PC-3 (cell line): ENCODE measurements around the gene RAD50. TPM values are rescaled to one million over a fixed set of nuclear protein-coding genes. Genes with fewer than 3 reads are reported as not detected.

Experiments
- ATAC-seq: fragments of 200-7000 bp; cut with Tn5 transposase; 2 replicates; pipeline ENCODE4 v1.9.1; 2020; ENCODE audit warnings: mild to moderate bottlenecking, moderate library complexity
- BruUV-seq: library from RNA; stranded (reverse); fragments of 400-500 nt; replicated peaks from 2 replicates; lab custom pipeline; 2021; lab: Mats Ljungman, UMichigan
- CTCF ChIA-PET: fragments of 300-600 bp; sonication (Branson Sonifier 250); formaldehyde crosslinking; loops from one replicate; lab custom pipeline; 2022; ENCODE audit warnings: antibody characterized with exemption; lab: Charles Lee
- POLR2A ChIA-PET: fragments of 300-600 bp; sonication (Branson Sonifier 250); formaldehyde crosslinking; loops from one replicate; lab custom pipeline; 2022; ENCODE audit warnings: antibody characterized with exemption; ENCODE audit not compliant: unreplicated experiment; lab: Charles Lee
- DNase-seq: peaks from one replicate; pipeline ENCODE4 v3.0.0-alpha.2; 2015
- H2AFZ ChIP-seq: fragments of 300-600 bp; sonication (generic); 2 replicates; pipeline ENCODE4 v1.6.0; 2016; ENCODE audit warnings: antibody characterized with exemption, low read length
- H3F3A ChIP-seq: fragments of 300-600 bp; sonication (generic); one replicate; pipeline ENCODE4 v1.6.0; 2017; ENCODE audit warnings: antibody characterized with exemption, low read length, control low read depth, mild to moderate bottlenecking; ENCODE audit not compliant: unreplicated experiment
- H3K27ac ChIP-seq: fragments of 300-600 bp; sonication (generic); 2 replicates; pipeline ENCODE4 v1.5.1; 2016; ENCODE audit warnings: mild to moderate bottlenecking, low read length
- H3K27me3 ChIP-seq: fragments of 300-600 bp; sonication (generic); 2 replicates; pipeline ENCODE4 v1.6.1; 2016; ENCODE audit warnings: low read length, mixed read lengths
- H3K36me3 ChIP-seq: fragments of 300-600 bp; sonication (generic); 2 replicates; pipeline ENCODE4 v1.6.1; 2016; ENCODE audit warnings: low read depth, mixed run types, low read length, mixed read lengths
- H3K4me1 ChIP-seq: fragments of 300-600 bp; sonication (generic); 2 replicates; pipeline ENCODE4 v1.5.1; 2016; ENCODE audit warnings: low read length; ENCODE audit not compliant: insufficient read depth
- H3K4me2 ChIP-seq: fragments of 300-600 bp; sonication (generic); 2 replicates; pipeline ENCODE4 v1.6.0; 2016; ENCODE audit warnings: low read length
- H3K4me3 ChIP-seq: fragments of 300-600 bp; sonication (generic); 2 replicates; pipeline ENCODE4 v1.5.1; 2016; ENCODE audit warnings: mild to moderate bottlenecking, low read length, mixed read lengths
- H3K79me2 ChIP-seq: fragments of 300-600 bp; sonication (generic); 2 replicates; pipeline ENCODE4 v1.6.1; 2017; ENCODE audit warnings: low read length, mixed read lengths
- H3K9ac ChIP-seq: fragments of 300-600 bp; sonication (generic); 2 replicates; pipeline ENCODE4 v1.6.0; 2016; ENCODE audit warnings: mild to moderate bottlenecking, low read length
- H3K9me2 ChIP-seq: fragments of 300-600 bp; sonication (generic); replicated peaks from 2 replicates; pipeline ENCODE4 v1.6.1; 2016; ENCODE audit warnings: mixed run types, low read length, mixed read lengths
- H3K9me3 ChIP-seq: fragments of 300-600 bp; sonication (generic); 2 replicates; pipeline ENCODE4 v1.6.1; 2016; ENCODE audit warnings: low read length, mixed read lengths
- H4K20me1 ChIP-seq: fragments of 300-600 bp; sonication (generic); 2 replicates; pipeline ENCODE4 v1.6.1; 2016; ENCODE audit warnings: low read length, mixed read lengths
- CTCF ChIP-seq: fragments of 300-600 bp; sonication (generic); conservative IDR thresholded peaks from 2 replicates; pipeline ENCODE4 v1.5.1; 2017; ENCODE audit warnings: antibody characterized with exemption, low read depth, mild to moderate bottlenecking, low read length
- EZH2 ChIP-seq: fragments of 300-600 bp; sonication (generic); IDR thresholded peaks from one replicate; pipeline ENCODE4 v1.6.1; 2017; ENCODE audit warnings: antibody characterized with exemption, mild to moderate bottlenecking, low read length; ENCODE audit not compliant: unreplicated experiment
- EZH2phosphoT487 ChIP-seq: fragments of 300-600 bp; sonication (generic); IDR thresholded peaks from 2 replicates; pipeline ENCODE4 v1.6.1; 2018; ENCODE audit warnings: mild to moderate bottlenecking, antibody characterized with exemption, low read length, borderline replicate concordance
- intact Hi-C: fragments of 100-400 bp; cut with micrococcal nuclease; formaldehyde crosslinking; loops from 2 replicates; pipeline ENCODE4 v1.9.0; 2023
- total RNA-seq: library from RNA; depleted of rRNA; stranded (reverse); fragments of >200 nt; gene quantifications from 2 replicates; pipeline ENCODE4 v1.2.3, GENCODE V29; 2014

RAD50 gene
- total RNA-seq, 1 experiment from 2014 or later = 6.7 TPM

- Histone ChIP-seq H3K4me2 (no peak overlapping the region), H3K36me3 (no peaks in the 10 kb centered on the region), H3K27ac (no peak overlapping the region), H3K27me3 (0 out of 2 replicates have a peak, but pooled peaks cover 7% of the 10 kb centered on the region), H3K9me2 (no peaks in the 10 kb centered on the region), H3K79me2 (no peaks in the 10 kb centered on the region), H2AFZ (no peak overlapping the region), H3K9ac (no peak overlapping the region), H3K9me3 (no peaks in the 10 kb centered on the region), H3F3A (no peaks in the 10 kb centered on the region), H3K4me1 (no peaks in the 10 kb centered on the region), H3K4me3 (no peak overlapping the region), H4K20me1 (no peaks in the 10 kb centered on the region)
- ATAC-seq = no peak
- intact Hi-C loops = no loop called here
- no peak for TF ChIP-seq EZH2
- TF ChIP-seq EZH2phosphoT487 = no peak
- TF ChIP-seq CTCF = no peak
- POLR2A ChIA-PET = no interaction called here
- BruUV-seq = no TSS peak
- CTCF ChIA-PET = no interaction called here
- no peak for DNase-seq
These were observed 17.1 kb upstream of the RAD50 start for GRCh38 chr5:132539716-132540115.

DNA sequence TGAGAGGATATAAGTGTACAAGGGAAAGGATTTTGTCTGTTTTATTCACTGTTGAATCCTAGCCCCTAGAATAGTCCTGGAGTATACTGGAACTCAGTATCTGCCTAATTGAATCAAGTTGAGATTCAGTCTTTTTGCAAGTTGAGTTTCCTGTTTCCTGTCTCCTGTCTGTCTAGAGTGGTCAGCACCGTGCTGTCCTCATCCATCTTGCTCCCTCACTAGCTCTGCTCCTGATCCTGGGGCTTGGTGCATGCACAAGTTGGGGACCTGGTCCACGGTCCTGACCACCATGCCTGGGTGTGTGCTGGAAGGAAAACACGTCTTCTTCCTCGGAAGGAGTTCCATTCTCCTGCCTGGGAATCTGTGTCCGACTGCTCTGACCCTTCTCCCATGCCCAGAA, 16.6 kb upstream of the RAD50 start:
- Histone ChIP-seq H3F3A (no peaks in the 10 kb centered on the region), H3K9me2 (no peaks in the 10 kb centered on the region), H3K27me3 (0 out of 2 replicates have a peak, but pooled peaks cover 5% of the 10 kb centered on the region), H3K4me1 (no peaks in the 10 kb centered on the region), H3K9me3 (no peaks in the 10 kb centered on the region), H3K9ac (no peak overlapping the region), H3K36me3 (no peaks in the 10 kb centered on the region), H4K20me1 (no peaks in the 10 kb centered on the region), H2AFZ (no peak overlapping the region), H3K4me3 (no peak overlapping the region), H3K79me2 (no peaks in the 10 kb centered on the region), H3K27ac (no peak overlapping the region), H3K4me2 (no peak overlapping the region)
- BruUV-seq = no TSS peak
- no peak for TF ChIP-seq EZH2
- no peak for TF ChIP-seq EZH2phosphoT487
- TF ChIP-seq CTCF = no peak
- ATAC-seq = no peak
- intact Hi-C loops = no loop called here
- no peak for DNase-seq
- POLR2A ChIA-PET = no interaction called here
- CTCF ChIA-PET = no interaction called here

DNA sequence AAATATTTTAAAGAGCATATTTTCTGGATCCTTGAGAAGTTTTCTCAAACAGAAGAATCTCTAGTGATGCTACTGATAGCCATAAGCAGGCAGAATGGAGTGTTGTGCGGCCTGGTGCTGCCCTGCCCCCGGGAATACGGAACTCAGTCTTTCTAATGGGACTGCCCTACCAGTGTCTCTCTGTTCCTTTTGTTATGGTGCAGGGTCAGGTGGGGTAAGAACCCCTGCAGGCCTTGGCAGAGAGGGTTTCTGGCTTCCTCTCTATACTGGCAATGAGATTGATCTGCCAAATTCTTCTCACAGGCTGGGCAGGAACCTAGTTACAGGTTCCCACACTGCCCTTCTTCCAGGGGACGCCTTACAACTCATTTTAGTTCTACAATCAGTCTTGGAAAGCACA, 16.0 kb upstream of the RAD50 start:
- no TSS peak for BruUV-seq
- CTCF ChIA-PET = no interaction called here
- H3K27ac ChIP-seq = no peak overlapping the region
- no peak overlapping the region for H3K4me2 ChIP-seq
- H3K9ac ChIP-seq = no peak overlapping the region
- no peak overlapping the region for H3K4me3 ChIP-seq
- TF ChIP-seq CTCF (no peak), EZH2phosphoT487 (no peak), EZH2 (no peak)
- ATAC-seq (no peak), DNase-seq (no peak)
- H3K36me3 ChIP-seq = no peaks in the 10 kb centered on the region
- no peaks in the 10 kb centered on the region for H3K27me3 ChIP-seq
- no peaks in the 10 kb centered on the region for H3F3A ChIP-seq
- H4K20me1 ChIP-seq = no peaks in the 10 kb centered on the region
- POLR2A ChIA-PET = no interaction called here
- no peaks in the 10 kb centered on the region for H3K9me2 ChIP-seq
- no peak overlapping the region for H2AFZ ChIP-seq
- no peaks in the 10 kb centered on the region for H3K79me2 ChIP-seq
- no peaks in the 10 kb centered on the region for H3K4me1 ChIP-seq
- no peaks in the 10 kb centered on the region for H3K9me3 ChIP-seq
- intact Hi-C loops = no loop called here
